Vagina (tissue), 2 donors: ENCODE measurements around the gene GPR32.
"Not testable (repeated sequence)": the region's sequence is repeated elsewhere in the genome, so short reads cannot be mapped to it uniquely, and the experiment has no call there.

Source experiments
- CTCF ChIP-seq, 3 experiments: fragments of 450-650 bp in 2 of 3; fragments of 200-600 bp in 1 of 3; sonication (generic) in 1 of 3; IDR thresholded peaks; one replicate each; pipeline ENCODE4 v1.5.1; 2017 to 2019; ENCODE audit warnings: antibody characterized with exemption in 3 of 3, mild to moderate bottlenecking in 2 of 3, moderate library complexity in 2 of 3
- POLR2A ChIP-seq, 2 donors: fragments of 450-650 bp; IDR thresholded peaks; one replicate each; pipeline ENCODE4 v1.6.1; 2017; ENCODE audit warnings: antibody characterized with exemption in 2 of 2, mild to moderate bottlenecking in 2 of 2, moderate library complexity in 2 of 2
- POLR2AphosphoS5 ChIP-seq, 2 donors: sonication (generic); formaldehyde crosslinking; IDR thresholded peaks; one replicate each; pipeline ENCODE4 v1.9.0; 2017; ENCODE audit warnings: antibody characterized with exemption in 2 of 2, mild to moderate bottlenecking in 2 of 2, low read depth in 1 of 2; ENCODE audit not compliant: insufficient read depth in 1 of 2

GRCh38 chr19:50772912-50773311 is 2.6 kb downstream of the GPR32 start:
- TF ChIP-seq CTCF (IDR thresholded peaks at IDR 0.05); POLR2A (IDR thresholded peaks at IDR 0.05); POLR2AphosphoS5 (IDR thresholded peaks at IDR 0.05; ENCODE audit: insufficient read depth in 1 of 2, low read depth in 1 of 2): not testable (repeated sequence)
